AG08396 (cell line): ENCODE results near the gene AGAP1.

Source experiments
- DNase-seq: peaks from one replicate; pipeline ENCODE4 v3.0.0; 2012; ENCODE audit warnings: low spot score, mixed read lengths

The AGAP1 gene

GRCh38 chr2:235609321-235609720 lies 115.5 kb downstream of the AGAP1 start:
- no peak for DNase-seq

- no peak for DNase-seq
These were observed 115.9 kb downstream of the AGAP1 start for GRCh38 chr2:235609746-235610145.

- DNase-seq: no peak
These were observed 116.9 kb downstream of the AGAP1 start for GRCh38 chr2:235610696-235611257.

DNA sequence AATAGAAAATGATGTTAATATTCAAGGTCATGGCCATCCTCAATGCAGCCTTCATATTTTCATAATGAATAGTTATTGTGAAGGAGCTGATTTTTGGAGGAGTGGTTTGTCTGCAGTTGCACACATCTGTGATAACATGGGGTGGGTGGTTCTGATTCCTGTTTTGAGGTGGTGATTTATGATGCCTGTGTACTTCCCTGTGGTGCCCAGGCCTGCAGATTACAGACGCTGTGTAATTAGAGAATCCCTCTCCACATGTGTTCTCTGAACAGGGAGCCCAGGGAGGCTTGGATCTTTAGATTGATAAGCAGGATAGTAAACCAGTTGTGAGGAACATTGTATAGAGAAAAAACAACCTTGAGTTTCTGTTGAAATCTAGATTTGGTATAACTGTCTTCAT lies 117.5 kb downstream of the AGAP1 start:
- DNase-seq: no peak

GRCh38 chr2:235611756-235612155 lies 117.9 kb downstream of the AGAP1 start:
- no peak for DNase-seq

- DNase-seq: no peak
These were observed 118.5 kb downstream of the AGAP1 start for GRCh38 chr2:235612181-235612950.

DNA sequence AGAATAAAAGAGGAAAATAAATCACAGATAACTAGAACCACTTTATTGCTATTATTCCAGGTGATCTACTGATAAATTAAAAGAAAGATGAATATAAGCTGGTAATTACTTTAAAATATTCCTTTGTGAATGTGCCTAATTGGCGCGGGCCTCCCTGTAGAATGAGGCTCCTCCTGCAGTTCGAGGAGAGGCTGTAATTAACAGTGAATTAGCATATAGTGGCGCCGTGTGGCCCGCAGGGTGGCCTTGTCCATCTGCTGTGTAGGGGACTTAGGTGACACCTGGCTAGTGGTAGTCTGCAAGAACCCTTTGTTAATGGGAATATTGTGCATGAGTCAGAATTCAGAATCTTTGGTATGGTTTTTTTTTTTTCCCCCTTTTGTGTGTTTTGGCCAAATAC lies 119.8 kb downstream of the AGAP1 start:
- no peak for DNase-seq

DNA sequence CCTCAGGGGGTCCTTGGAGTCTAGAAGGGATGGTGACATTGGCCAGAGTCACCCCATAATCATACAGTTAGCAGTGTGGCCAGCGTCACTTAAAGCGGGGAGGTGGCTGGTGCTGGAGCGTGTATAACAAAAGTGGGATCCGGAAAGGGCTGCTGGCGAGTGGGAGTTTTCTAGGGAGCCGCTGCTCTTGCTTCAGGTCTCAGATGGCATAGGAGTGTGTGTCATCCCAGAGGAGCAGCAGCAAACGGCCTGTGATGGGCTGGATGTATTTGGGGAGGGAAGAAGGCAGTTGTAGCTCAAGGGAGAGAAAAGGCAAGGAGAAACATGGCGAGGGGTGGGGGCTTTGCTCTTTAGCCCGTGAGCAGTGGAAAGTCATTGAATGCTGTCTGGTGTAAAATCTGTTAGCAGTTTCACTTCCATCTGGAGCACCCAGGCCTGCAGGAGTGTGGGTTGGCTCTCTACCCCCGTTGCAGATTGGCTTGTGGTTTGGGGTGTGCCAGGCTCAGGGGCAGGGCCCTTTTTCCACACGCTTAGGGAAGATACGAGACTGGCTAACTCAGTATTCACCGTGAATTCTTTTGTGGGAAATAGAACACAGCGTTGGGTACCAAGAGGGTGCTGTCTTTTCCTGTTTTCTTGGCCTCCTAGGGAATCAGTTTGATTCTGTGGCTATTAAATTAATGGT lies 120.5 kb downstream of the AGAP1 start:
- no peak for DNase-seq

DNA sequence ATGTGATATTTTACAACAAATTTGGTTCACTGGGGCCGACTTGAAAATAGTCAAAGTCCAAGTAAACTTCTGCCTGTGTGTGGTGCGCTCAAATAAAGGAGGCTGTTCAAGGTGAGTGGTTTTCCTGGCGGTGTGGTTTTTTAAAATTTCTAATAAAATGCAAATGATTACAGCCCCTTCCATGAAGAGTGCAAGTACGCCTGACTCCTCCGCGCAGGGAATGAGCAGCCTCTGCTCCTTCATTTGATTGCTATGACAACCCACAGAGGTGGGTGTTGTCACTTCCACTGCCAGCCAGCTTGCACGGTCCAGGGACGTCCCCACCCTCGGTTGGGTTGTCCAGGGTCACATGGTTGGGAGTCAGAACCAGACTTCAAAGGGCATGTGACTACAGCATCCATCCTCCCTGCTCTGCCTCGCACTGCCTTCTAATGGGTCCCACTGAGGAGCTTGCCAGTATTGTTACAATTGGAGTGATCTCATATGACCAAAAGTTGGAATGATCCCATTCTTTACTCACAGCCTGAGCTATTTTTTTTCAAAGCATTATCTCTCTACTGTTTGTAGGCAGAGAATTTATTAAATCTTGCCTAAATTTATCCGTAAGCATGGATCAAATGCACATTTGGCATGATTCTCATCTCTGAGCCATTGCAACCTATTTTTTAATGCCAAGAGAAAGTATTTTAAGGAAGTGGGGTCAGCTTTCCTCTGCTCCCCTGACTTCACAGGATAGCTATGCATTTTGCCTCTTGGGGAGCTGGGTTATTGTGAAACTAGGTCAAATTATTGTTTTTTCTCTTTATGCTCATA lies 121.3 kb downstream of the AGAP1 start:
- DNase-seq: peak; percentile 63

DNA sequence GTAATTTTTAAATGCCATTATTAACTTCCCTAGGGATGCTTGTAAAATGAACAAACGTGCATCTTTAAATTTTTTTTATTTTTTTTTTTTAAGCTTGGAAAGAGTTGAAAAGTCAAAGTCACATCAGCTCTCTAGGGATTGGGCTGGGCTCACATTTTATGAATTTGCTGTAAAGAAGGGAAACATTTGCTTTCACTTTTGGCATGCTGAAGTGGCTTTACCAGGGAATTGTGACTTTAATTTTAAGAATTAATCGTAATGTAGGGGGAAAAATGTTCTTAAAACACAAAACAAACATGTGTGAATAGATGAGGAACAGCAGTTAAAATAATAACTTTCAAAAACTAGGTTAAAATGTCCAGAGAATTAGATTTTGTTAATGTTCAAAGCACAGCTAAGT lies 123.0 kb downstream of the AGAP1 start:
- no peak for DNase-seq

- peak; percentile 58 for DNase-seq
These were observed 124.2 kb downstream of the AGAP1 start for GRCh38 chr2:235618039-235618438.

- no peak for DNase-seq
These were observed 125.7 kb downstream of the AGAP1 start for GRCh38 chr2:235619544-235619943.

DNA sequence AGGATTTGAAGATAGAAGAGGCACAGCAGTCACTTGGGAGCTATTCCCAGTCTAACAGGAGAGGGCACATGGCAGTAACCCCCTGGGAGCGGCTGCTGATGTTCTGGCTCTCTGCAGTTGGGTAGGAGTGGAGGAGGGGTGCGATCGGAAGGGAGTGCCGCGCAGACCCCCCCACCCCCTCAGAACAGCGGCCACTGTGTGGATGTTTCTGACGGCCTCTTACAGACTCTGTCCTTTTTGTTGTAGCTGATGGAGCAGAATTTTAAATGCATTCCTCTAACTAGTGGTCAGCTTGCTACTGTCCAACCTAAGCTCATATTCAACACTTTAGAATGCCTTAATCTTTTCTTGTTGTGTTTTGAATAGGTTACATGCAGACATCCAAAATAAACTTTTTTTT lies 127.9 kb downstream of the AGAP1 start:
- DNase-seq: no peak

DNA sequence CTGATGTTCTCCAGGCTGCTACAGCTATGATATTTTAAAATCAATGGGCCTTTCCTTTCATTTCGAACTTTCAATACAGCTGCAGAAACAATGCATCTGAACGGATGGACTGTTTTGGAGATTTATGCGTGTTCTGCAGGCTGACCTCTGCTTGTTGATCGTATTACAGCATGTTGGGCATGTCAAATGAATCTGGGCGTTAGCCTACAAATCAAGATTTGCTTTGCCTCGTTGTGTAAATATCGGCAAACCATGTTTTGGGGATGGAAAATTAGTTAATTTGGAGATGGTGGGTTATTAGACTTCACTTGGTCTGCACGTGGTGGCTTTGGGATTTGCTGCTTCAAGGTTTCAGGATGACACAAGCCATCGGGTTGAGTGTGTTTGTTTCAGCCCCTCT lies 129.3 kb downstream of the AGAP1 start:
- DNase-seq: no peak

DNA sequence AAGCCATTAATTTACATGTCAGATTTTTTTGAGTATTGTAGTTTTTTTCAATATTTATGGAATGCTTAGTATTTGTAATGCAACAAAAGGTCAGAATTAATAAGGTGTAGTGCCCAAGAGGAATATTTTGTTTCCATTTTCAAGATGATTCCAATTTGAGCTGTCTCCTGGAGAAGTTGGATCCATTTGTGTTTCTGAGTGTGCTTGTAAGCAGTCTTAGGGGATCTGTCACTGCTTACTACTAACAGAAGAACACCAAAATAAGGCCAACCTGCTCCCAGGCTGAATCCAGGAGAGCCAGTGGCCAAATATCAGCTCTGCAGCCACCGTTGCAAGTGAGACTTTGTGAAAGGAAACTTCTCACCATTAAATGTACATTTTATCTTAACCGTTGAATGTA lies 129.9 kb downstream of the AGAP1 start:
- no peak for DNase-seq

DNA sequence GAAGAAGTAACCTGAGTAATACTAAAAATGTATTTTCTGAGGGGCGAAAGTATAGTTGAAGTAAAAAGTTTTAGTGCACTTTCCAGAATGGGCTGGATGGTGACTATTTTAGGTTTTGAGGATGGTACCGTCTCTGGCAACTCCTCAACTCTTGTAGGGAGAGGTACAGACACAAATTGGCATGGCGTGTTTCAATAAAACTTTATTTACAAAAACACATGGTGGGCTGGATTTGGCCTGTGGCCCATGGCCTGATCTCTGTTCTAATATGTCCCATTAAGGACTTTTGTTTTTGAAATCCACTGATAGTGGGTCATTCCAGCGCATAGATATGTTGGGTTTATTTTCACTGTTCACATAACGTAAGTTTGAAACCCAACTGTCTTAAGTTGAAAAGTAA lies 132.8 kb downstream of the AGAP1 start:
- DNase-seq: no peak

DNA sequence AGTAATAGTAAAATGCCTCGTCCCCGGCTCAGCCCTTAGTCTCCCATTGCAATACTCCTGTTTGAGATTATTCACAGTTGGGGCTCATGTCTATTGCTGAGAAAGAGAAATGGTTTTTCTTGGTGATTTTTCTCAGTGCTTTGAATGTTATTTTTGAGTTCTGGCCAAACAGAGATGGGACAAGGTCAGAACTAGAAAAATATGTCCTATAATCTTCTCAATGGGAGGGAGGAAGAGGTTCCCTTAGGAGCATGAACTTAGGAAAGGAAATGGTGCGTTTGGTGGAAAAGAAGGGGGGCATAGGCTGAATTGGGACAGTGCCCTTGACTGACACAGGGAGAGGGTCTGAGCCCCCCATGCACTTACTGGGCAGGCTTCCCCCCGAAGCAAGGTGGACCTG lies 133.8 kb downstream of the AGAP1 start:
- DNase-seq: no peak

DNA sequence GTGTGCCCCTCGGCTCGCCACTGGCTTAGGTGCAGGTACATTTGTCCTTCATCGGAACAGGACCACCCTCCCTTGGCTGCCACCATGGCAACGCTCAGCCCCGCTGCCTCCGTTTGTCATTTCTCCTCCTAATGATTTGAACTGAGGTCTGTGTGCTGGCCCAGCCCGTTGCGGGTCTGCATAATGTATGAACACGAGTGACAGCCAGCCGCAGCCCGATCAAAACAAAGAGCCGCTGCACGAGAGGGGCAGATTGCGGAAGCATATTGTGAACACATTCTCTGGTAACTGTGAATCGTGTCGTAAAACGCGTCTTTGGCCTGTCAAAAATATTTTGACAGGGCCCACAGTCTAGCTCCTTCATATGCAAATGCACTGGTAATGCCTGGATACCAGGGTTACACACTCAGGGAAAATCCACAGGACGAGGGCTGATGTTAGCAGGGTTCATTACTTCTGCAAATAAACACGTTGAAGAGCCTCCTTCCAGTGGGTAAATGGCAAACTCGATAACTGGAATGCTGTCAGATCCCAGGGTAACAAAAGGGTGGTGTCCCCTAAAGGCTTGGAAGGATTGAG lies 137.0 kb downstream of the AGAP1 start:
- no peak for DNase-seq

- DNase-seq: peak; percentile 24
These were observed 140.8 kb downstream of the AGAP1 start for GRCh38 chr2:235634435-235635158.

DNA sequence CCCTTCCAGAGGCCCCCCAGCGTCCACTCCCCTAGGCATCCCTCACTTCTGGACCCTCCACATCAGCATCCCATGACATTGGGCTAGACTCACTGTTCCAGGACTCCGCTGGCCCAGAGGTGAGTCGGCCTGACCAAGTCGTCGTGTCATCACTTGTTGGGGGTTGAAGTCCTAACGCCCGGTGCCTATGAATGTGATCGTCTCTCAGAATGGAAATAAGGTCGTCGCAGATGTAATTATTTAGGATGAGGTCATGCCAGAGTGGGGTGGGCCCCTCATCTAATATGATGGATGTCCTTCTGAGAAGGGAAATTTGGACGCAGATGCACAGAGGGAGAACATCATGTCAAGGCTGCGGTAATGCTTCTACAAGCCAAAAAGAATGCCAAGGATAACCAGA lies 142.7 kb downstream of the AGAP1 start:
- DNase-seq: no peak

DNA sequence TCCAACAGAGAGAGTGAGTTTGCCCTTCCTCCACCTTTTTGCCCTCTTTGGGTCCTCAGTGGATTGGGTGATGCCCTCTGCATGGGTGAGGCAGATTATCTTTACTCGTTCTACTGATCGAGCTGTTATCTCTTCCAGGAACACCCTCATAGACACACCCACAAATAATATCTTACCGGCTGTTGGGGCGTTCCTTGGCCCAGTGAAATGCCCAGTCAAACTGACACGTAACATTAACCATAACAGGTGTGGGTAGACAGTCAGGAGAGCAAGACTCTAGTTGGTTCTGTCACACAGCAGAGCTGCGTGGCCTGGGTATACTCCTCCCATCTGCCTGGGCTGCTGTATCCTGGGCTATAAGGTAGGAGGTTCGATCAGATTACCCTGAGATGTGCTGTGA lies 144.1 kb downstream of the AGAP1 start:
- no peak for DNase-seq
